ENCODE data around the gene C1orf159. TPM values are rescaled to one million over a fixed set of nuclear protein-coding genes. Genes with fewer than 3 reads are reported as not detected.

C1orf159 gene
- total and polyA plus RNA-seq, 9 of the 15 experiments (the other 6 are each of a cell fraction or from before 2014, with no cell fraction given): 0.28 to 54.9 (median 10.6) TPM

DNA sequence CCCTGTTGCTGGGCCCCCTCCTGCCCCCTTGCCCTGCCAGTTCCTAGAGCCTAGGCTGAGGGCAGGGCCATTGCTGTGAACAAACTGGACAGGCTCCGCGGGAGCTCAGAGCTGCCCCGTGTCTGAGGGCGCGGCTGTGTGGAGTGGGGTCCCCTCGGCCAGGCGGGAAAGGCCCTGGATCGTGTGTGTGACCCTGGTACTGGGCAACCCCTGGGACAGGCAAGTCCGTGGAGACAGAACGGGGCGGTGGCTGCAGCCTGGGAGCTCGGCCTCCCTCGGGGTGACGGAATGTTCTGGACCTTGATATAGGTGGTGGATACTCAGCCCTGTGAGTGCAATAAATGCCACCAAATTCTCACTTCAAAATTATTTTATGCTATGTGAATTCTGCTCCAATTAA, 27.7 kb upstream of the C1orf159 start:
- no peak overlapping the region for H2AFZ ChIP-seq (ENCODE audit: low read depth, low read length)
- intact Hi-C loops (cut with micrococcal nuclease): no loop called here
- no peaks in the 10 kb centered on the region for H3K9me3 ChIP-seq (replicated peaks; ENCODE audit: control insufficient read depth, insufficient read depth, low read depth, low read length)
- H4K20me1 ChIP-seq (replicated peaks; ENCODE audit: control insufficient read depth, insufficient read depth, low read length): 0 out of 2 replicates have a peak, but pooled peaks cover 4% of the 10 kb centered on the region
- no peaks in the 10 kb centered on the region for H3K36me3 ChIP-seq (ENCODE audit: control insufficient read depth, insufficient read depth, low read length)
- FAIRE-seq (no peak), ATAC-seq (no peak), DNase-seq (ENCODE audit: extremely low read depth in 1 of 4, low spot score in 3 of 4) (no peak)
- TF ChIP-seq, protein P1, sequence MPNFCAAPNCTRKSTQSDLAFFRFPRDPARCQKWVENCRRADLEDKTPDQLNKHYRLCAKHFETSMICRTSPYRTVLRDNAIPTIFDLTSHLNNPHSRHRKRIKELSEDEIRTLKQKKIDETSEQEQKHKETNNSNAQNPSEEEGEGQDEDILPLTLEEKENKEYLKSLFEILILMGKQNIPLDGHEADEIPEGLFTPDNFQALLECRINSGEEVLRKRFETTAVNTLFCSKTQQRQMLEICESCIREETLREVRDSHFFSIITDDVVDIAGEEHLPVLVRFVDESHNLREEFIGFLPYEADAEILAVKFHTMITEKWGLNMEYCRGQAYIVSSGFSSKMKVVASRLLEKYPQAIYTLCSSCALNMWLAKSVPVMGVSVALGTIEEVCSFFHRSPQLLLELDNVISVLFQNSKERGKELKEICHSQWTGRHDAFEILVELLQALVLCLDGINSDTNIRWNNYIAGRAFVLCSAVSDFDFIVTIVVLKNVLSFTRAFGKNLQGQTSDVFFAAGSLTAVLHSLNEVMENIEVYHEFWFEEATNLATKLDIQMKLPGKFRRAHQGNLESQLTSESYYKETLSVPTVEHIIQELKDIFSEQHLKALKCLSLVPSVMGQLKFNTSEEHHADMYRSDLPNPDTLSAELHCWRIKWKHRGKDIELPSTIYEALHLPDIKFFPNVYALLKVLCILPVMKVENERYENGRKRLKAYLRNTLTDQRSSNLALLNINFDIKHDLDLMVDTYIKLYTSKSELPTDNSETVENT (CRISPR knock-in tag; IDR thresholded peaks at IDR 0.05): peak; percentile 38; the same call in 1 of the 2 replicates
- no peak for TF ChIP-seq RAD51 (IDR thresholded peaks at IDR 0.05; ENCODE audit: borderline replicate concordance, low read depth)
- H3K4me3 ChIP-seq: no peak overlapping the region
- BruUV-seq (replicated peaks): no TSS peak
- no peaks in the 10 kb centered on the region for H3K9me1 ChIP-seq (ENCODE audit: control insufficient read depth, insufficient read depth, low read length)
- peaks cover 17 to 29% of the 10 kb centered on the region in 2 experiments for H3K27me3 ChIP-seq (ENCODE audit: control insufficient read depth in 2 of 2, insufficient read depth in 2 of 2, low read length in 2 of 2)
- CTCF ChIA-PET (ENCODE audit: low intra/inter-chr PET ratio): no interaction called here
- no peaks in the 10 kb centered on the region for H3K79me2 ChIP-seq (ENCODE audit: control insufficient read depth, insufficient read depth, low read length)
- H3K4me1 ChIP-seq (replicated peaks in 1 of 2; ENCODE audit: control insufficient read depth in 2 of 2, insufficient read depth in 2 of 2, low read length in 2 of 2): peaks cover 0 to 73% of the 10 kb centered on the region in 2 experiments; a peak in 3 of 5 replicates
- POLR2A ChIA-PET: no interaction called here
- H3K9ac ChIP-seq (ENCODE audit: insufficient read depth in 1 of 2, low read depth in 2 of 2, low read length in 2 of 2): no peak overlapping the region; a peak in 1 of 4 replicates
- WGBS (ENCODE audit: insufficient coverage, low coverage, missing lambda C conversion rate): 80% methylated on average over 14 of the region's 14 CpGs
- in situ Hi-C loops (cut with MboI): no loop called here
- no peak overlapping the region for H3K4me2 ChIP-seq (ENCODE audit: insufficient read depth, low read length)
- no peak overlapping the region for H3K27ac ChIP-seq (ENCODE audit: extremely low read depth, low read depth, low read length)

DNA sequence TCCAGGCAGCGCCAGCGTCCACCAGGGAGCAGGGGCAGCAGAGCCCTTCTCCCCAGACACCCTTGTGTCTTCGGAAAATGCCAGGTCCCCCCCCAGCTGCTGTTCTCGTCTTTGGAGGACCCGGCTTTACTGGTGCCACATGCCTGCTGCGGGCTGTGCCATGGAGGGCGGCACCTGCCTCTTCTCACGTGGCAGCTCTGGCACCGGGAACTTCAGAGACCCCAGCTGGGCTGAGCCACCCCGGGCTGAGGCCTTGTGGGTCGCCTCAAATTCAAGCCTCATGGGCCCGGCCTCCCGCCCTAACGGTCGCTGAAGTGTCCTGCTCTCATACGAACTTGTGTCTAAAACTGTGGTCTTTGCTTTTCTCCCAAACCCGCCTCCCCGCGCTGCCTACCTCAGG, 27.0 kb upstream of the C1orf159 start:
- in situ Hi-C loops (cut with MboI) (no loop called here), intact Hi-C loops (cut with micrococcal nuclease) (no loop called here)
- H3K9me1 ChIP-seq (ENCODE audit: control insufficient read depth, insufficient read depth, low read length): no peaks in the 10 kb centered on the region
- BruUV-seq (replicated peaks): no TSS peak
- DNase-seq (ENCODE audit: extremely low read depth in 1 of 4, low spot score in 3 of 4) (no peak), ATAC-seq (no peak), FAIRE-seq (no peak)
- H3K4me3 ChIP-seq: no peak overlapping the region
- H3K4me2 ChIP-seq (ENCODE audit: insufficient read depth, low read length): no peak overlapping the region
- no peaks in the 10 kb centered on the region for H3K9me3 ChIP-seq (replicated peaks; ENCODE audit: control insufficient read depth, insufficient read depth, low read depth, low read length)
- peak overlapping the region in 1 of 2 experiments; percentile 78; a peak in 2 of 4 replicates for H3K9ac ChIP-seq (ENCODE audit: insufficient read depth in 1 of 2, low read depth in 2 of 2, low read length in 2 of 2)
- peaks cover 9 to 21% of the 10 kb centered on the region in 2 experiments; a peak in 4 of 5 replicates for H3K27me3 ChIP-seq (ENCODE audit: control insufficient read depth in 2 of 2, insufficient read depth in 2 of 2, low read length in 2 of 2)
- POLR2A ChIA-PET: no interaction called here
- 0 out of 2 replicates have a peak, but pooled peaks cover 4% of the 10 kb centered on the region for H4K20me1 ChIP-seq (replicated peaks; ENCODE audit: control insufficient read depth, insufficient read depth, low read length)
- H3K27ac ChIP-seq (ENCODE audit: extremely low read depth, low read depth, low read length): no peak overlapping the region
- H3K36me3 ChIP-seq (ENCODE audit: control insufficient read depth, insufficient read depth, low read length): no peaks in the 10 kb centered on the region
- no peaks in the 10 kb centered on the region for H3K79me2 ChIP-seq (ENCODE audit: control insufficient read depth, insufficient read depth, low read length)
- 73% methylated on average over 19 of the region's 19 CpGs for WGBS (ENCODE audit: insufficient coverage, low coverage, missing lambda C conversion rate)
- 0 out of 2 replicates have a peak overlapping the region, but pooled peaks have one; percentile 44 for H2AFZ ChIP-seq (ENCODE audit: low read depth, low read length)
- peaks cover 0 to 71% of the 10 kb centered on the region in 2 experiments; a peak in 4 of 5 replicates for H3K4me1 ChIP-seq (replicated peaks in 1 of 2; ENCODE audit: control insufficient read depth in 2 of 2, insufficient read depth in 2 of 2, low read length in 2 of 2)
- CTCF ChIA-PET (ENCODE audit: low intra/inter-chr PET ratio): no interaction called here
